GM12873 (cell line): Measurements from ENCODE around the gene TMEM109.

Source experiments
- CTCF ChIP-seq: IDR thresholded peaks from 2 replicates; pipeline ENCODE4 v1.5.1; 2012; ENCODE audit warnings: low read depth, mild to moderate bottlenecking, moderate library complexity, low read length, control low read depth; ENCODE audit not compliant: insufficient read depth; ENCODE audit errors: missing control alignments

The TMEM109 gene

GRCh38 chr11:60906132-60906972 lies 7.6 kb upstream of the TMEM109 start, which contains the start of gene PRPF19:
PRPF19 (minus strand) TSS chr11:60906585; CDS start chr11:60906382, 203 bp downstream.
- no peak for TF ChIP-seq CTCF

DNA sequence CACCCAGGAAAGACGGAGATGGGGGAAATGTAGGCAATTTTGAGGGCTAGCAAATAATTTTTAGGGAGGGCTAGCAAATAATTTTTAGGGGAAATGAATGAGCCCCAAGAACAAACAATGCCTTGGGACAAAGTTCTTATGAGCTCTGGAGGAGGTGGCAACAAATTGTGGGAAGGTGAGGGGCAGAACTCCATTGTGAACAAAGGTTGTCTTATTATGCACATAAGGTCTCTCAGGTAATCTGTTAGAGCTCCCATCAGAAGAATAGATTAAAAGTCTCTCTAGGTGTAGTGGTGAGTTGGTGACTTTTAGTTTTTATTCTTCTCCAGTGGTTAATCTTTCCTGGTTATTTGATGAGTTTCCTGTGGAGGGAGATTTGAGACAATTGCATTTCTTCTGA lies 5.2 kb upstream of the TMEM109 start:
- no peak for TF ChIP-seq CTCF

- TF ChIP-seq CTCF, result no peak
Measured at GRCh38 chr11:60910281-60910687, 3.7 kb upstream of the TMEM109 start.

GRCh38 chr11:60910711-60911380 lies 3.1 kb upstream of the TMEM109 start:
- peak; percentile 44 for TF ChIP-seq CTCF

- TF ChIP-seq CTCF, result no peak
Measured at GRCh38 chr11:60912223-60912850, 1.6 kb upstream of the TMEM109 start.

DNA sequence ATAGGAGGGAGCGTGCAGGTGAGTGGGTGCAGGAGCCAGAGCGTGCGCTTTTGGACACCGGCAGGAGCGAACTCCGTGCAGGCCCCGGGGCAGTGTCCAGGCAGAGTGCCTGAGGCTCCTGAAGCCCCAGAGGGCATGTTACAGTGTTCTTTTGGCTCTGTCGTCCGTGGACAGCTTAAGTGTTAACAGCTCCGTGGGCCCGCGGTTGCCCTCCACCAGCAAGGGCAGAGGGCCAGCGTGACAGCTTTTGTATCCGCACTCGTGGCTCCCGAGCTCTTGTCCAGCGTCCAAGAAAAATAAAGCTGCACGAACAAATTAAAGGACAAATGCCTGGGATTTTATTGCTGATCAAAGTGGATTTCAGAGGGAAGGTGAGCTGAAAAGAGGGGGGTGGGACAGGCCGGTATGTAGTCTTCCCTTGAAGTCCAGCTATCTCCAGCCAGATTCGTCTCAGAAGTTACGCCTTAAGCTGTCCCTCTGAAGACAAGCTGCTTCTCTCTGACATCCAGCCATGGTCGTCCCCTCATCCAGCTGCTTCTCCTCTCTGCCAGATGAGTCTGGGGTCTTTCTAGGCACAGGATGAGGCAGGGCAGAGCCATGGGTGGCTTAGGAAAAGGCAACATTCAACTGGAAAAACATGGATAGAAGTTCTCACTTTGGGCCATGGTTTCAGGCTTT lies 968 bp upstream of the TMEM109 start:
- no peak for TF ChIP-seq CTCF
